ENCODE data around the gene PMP22.

The PMP22 gene

DNA sequence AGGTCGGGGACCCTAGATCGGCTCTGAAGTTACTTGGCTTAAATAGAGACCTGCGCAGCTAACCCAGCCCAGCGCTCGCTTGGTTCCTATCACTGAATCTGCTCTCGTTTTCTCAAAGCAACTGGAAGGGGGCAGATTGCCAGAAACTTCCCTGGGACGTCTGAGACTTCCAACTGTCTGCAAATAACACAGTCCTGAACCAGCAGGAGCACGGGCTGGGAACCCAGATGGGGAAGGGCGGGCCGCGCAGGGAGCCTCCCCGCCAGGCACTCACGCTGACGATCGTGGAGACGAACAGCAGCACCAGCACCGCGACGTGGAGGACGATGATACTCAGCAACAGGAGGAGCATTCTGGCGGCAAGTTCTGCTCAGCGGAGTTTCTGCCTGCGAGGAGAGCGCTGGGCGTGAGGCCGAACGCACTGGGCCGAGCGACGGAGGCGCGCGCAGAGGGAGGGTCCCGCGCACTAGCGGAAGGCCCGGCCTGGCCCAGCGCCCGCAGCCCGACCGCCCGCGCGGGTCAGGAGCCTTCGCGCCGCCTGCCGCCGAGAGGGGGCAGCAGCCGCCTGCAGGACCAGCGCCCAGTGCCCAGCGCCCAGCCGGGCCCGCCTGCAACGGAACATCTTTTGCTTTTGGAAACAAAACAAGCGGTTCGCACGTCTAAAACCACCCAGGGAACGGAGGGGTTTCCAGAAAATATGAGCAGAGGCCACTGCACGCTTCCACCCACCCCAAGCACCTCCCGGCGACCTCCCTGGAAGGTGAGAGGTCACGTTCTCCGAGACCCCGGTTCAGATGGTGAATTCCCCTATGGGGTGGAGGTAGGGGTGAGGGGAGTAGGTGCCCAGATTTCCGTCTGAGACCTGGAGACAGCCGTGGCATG is 4.5 kb downstream of the PMP22 start:
- H3K4me3 ChIP-seq (ENCODE audit: control insufficient read depth, low read depth, low read length): peak overlapping the region; percentile 71
- DNase-seq (ENCODE audit: low read depth): peak; percentile 70
- peak; percentile 52 for TF ChIP-seq CTCF (IDR thresholded peaks at IDR 0.05; ENCODE audit: control insufficient read depth, insufficient read depth, low read depth, low read length, missing control alignments)

DNA sequence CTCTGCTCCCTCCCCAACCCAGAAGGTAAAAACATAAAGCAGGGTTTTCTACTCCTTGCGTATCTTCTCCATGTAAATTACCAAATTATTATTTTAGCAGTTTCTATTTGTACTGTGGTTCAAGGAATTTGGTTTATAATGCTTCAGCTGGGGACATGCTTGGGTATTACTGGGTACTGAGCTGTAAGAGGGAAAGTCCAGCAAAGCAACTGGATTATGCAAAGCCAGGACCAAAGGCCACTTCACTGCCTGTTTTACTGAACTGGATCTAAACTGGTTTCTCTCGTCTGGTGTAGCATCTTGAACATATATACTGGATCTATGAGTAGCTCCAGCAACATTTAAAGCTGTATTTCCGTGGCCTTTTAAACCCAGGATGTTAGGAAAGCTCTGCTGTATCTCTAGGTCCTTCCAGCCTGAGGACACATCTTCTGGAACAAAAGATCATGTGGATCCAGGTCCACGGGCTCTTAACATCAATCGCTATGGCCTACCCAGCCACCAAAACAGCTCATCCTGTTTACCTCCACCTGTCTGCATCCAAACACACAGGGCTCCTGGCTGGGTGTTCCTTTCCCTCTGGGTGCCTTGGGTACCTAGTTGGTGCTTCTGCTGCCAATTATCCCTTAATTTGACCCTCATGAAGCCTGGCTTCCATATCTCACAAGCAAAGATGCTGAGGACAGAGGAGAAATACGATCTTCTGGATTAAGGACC is 7.2 kb downstream of the PMP22 start:
- no peak for DNase-seq (ENCODE audit: low read depth)
- no peak for TF ChIP-seq CTCF (IDR thresholded peaks at IDR 0.05; ENCODE audit: control insufficient read depth, insufficient read depth, low read depth, low read length, missing control alignments)
- no peak overlapping the region for H3K4me3 ChIP-seq (ENCODE audit: control insufficient read depth, low read depth, low read length)

- peak; percentile 91 for TF ChIP-seq CTCF (IDR thresholded peaks at IDR 0.05; ENCODE audit: control insufficient read depth, insufficient read depth, low read depth, low read length, missing control alignments)
- peak; percentile 39 for DNase-seq (ENCODE audit: low read depth)
- no peak overlapping the region for H3K4me3 ChIP-seq (ENCODE audit: control insufficient read depth, low read depth, low read length)
Observed at GRCh38 chr17:15257258-15257788, 7.8 kb downstream of the PMP22 start.

DNA sequence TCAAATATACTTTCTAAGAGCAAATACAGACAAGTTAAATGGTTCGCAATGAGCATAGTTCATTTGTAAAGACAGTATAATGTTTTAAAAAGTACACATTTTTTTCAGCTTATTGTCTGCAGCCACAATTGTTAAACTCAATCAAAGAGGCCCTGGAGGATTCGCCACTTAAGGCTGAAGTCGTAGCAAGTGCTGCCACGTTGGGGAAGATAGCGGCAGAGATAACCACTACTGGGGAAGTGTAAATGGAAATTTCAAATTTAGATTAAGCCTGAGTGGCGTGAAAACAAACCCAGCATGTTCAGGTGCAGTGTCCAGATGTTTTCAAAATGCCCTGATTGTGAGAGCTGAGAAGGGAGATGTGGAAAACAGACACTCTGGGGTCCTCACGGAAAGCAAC is 8.4 kb downstream of the PMP22 start:
- DNase-seq (ENCODE audit: low read depth): no peak
- no peak overlapping the region for H3K4me3 ChIP-seq (ENCODE audit: control insufficient read depth, low read depth, low read length)
- no peak for TF ChIP-seq CTCF (IDR thresholded peaks at IDR 0.05; ENCODE audit: control insufficient read depth, insufficient read depth, low read depth, low read length, missing control alignments)

DNA sequence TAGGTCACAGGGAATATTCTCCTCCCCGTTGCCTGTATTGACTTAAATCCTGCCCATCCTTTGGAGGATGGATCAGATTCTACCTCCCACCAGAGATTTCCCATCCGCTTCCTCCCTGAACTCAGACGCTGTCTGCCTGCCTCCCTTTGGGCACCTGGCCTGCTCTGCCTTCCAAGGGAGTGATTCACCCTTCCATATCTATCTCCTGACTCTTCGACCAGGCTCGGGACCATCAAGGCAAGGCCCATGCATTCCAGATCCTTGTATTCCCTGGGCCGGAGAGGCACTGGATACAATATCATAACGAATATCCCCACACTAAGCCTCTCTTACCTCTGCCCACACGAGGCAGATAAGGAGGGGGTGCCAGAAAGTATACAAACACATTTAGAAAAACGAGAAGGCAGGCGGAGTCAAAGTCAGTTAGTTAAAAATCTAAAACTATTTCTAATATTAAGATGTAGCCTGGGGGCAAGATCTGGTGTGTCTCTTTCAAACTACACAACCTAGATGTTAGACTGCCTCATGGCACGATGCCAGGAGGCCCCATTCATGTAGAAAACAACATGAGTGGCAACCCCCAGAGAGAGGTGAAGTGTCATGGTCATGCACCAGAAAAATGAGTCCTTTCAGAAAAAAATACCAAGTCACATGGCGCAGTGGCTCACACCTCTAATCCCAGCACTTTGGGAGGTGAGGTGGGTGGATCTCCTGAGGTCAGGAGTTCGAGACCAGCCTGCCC is 9.2 kb downstream of the PMP22 start:
- H3K4me3 ChIP-seq (ENCODE audit: control insufficient read depth, low read depth, low read length): no peak overlapping the region
- no peak for DNase-seq (ENCODE audit: low read depth)
- no peak for TF ChIP-seq CTCF (IDR thresholded peaks at IDR 0.05; ENCODE audit: control insufficient read depth, insufficient read depth, low read depth, low read length, missing control alignments)

Measured in AG09309 (cell line).